ENCODE data around the gene RUNX2. TPM values are rescaled to one million over a fixed set of nuclear protein-coding genes. Genes with fewer than 3 reads are reported as not detected.
A peak's percentile ranks its signal among the peaks of the same experiment; 100 is the strongest.

RUNX2 gene
- total RNA-seq, 1 experiment from 2014 or later = 3.8 TPM

- H3K4me2 ChIP-seq (ENCODE audit: low read length) = peak overlapping the region; percentile 75
- BruUV-seq (replicated peaks) = no TSS peak
- TF ChIP-seq EZH2 (IDR thresholded peaks at IDR 0.05; ENCODE audit: low read length, unreplicated experiment) (no peak), EZH2phosphoT487 (IDR thresholded peaks at IDR 0.05; ENCODE audit: borderline replicate concordance, low read length) (no peak), CTCF (conservative IDR thresholded peaks at IDR 0.05; ENCODE audit: low read depth, low read length) (no peak)
- no peaks in the 10 kb centered on the region for H4K20me1 ChIP-seq (ENCODE audit: low read length)
- H3K4me3 ChIP-seq (ENCODE audit: low read length) = no peak overlapping the region
- no peaks in the 10 kb centered on the region for H3K27me3 ChIP-seq (ENCODE audit: low read length)
- H3K36me3 ChIP-seq (ENCODE audit: low read depth, low read length) = peaks cover 26% of the 10 kb centered on the region; the same call in 1 of the 2 replicates
- H3K27ac ChIP-seq (ENCODE audit: low read length) = peak overlapping the region; percentile 90
- no peak overlapping the region for H3K9ac ChIP-seq (ENCODE audit: low read length)
- POLR2A ChIA-PET (ENCODE audit: unreplicated experiment) = no interaction called here
- no peak for DNase-seq
- no peak for ATAC-seq
- H3K79me2 ChIP-seq (ENCODE audit: low read length) = peaks cover 19% of the 10 kb centered on the region
- H3K9me3 ChIP-seq (ENCODE audit: low read length) = no peaks in the 10 kb centered on the region
- H2AFZ ChIP-seq (ENCODE audit: low read length) = no peak overlapping the region
- H3F3A ChIP-seq (ENCODE audit: low read length, unreplicated experiment) = no peaks in the 10 kb centered on the region
- intact Hi-C loops (cut with micrococcal nuclease) = loop anchor here (5.0 kb wide), 2 partner anchors 160 to 210 kb away; no protein-coding TSS in a partner anchor
- CTCF ChIA-PET = no interaction called here
- H3K9me2 ChIP-seq (replicated peaks; ENCODE audit: low read length) = no peaks in the 10 kb centered on the region
- peaks cover 48% of the 10 kb centered on the region for H3K4me1 ChIP-seq (ENCODE audit: insufficient read depth, low read length)
Observed at GRCh38 chr6:45447005-45447404, 118.9 kb downstream of the RUNX2 start.

GRCh38 chr6:45447716-45448115 lies 119.6 kb downstream of the RUNX2 start:
- intact Hi-C loops (cut with micrococcal nuclease) = loop anchor here (5.0 kb wide), 2 partner anchors 160 to 210 kb away; no protein-coding TSS in a partner anchor
- peak overlapping the region; percentile 13 for H3K27ac ChIP-seq (ENCODE audit: low read length)
- no peaks in the 10 kb centered on the region for H3K27me3 ChIP-seq (ENCODE audit: low read length)
- no peaks in the 10 kb centered on the region for H3K9me3 ChIP-seq (ENCODE audit: low read length)
- peaks cover 19% of the 10 kb centered on the region for H3K79me2 ChIP-seq (ENCODE audit: low read length)
- peaks cover 52% of the 10 kb centered on the region for H3K4me1 ChIP-seq (ENCODE audit: insufficient read depth, low read length)
- CTCF ChIA-PET = no interaction called here
- H3K4me2 ChIP-seq (ENCODE audit: low read length) = peak overlapping the region; percentile 34
- ATAC-seq (no peak), DNase-seq (no peak)
- BruUV-seq (replicated peaks) = no TSS peak
- H4K20me1 ChIP-seq (ENCODE audit: low read length) = no peaks in the 10 kb centered on the region
- POLR2A ChIA-PET (ENCODE audit: unreplicated experiment) = no interaction called here
- no peak overlapping the region for H2AFZ ChIP-seq (ENCODE audit: low read length)
- no peak overlapping the region for H3K4me3 ChIP-seq (ENCODE audit: low read length)
- no peaks in the 10 kb centered on the region for H3K9me2 ChIP-seq (replicated peaks; ENCODE audit: low read length)
- H3K9ac ChIP-seq (ENCODE audit: low read length) = no peak overlapping the region
- no peaks in the 10 kb centered on the region for H3F3A ChIP-seq (ENCODE audit: low read length, unreplicated experiment)
- peaks cover 26% of the 10 kb centered on the region; the same call in 1 of the 2 replicates for H3K36me3 ChIP-seq (ENCODE audit: low read depth, low read length)
- TF ChIP-seq CTCF (conservative IDR thresholded peaks at IDR 0.05; ENCODE audit: low read depth, low read length) (no peak), EZH2 (IDR thresholded peaks at IDR 0.05; ENCODE audit: low read length, unreplicated experiment) (no peak), EZH2phosphoT487 (IDR thresholded peaks at IDR 0.05; ENCODE audit: borderline replicate concordance, low read length) (no peak)

All from PC-3 (cell line).